H1 (cell line): ENCODE results near the gene IVNS1ABP. TPM values are rescaled to one million over a fixed set of nuclear protein-coding genes. Genes with fewer than 3 reads are reported as not detected.

Source experiments
- CHD7 ChIP-seq: fragments of 300-600 bp; sonication (generic); IDR thresholded peaks from 2 replicates; pipeline ENCODE4 v1.7.1; 2012; ENCODE audit warnings: low read length, moderate library complexity, mild to moderate bottlenecking, inconsistent platforms; ENCODE audit not compliant: insufficient replicate concordance
- RNF2 ChIP-seq: fragments of 200-900, 300-1000 bp; sonication (generic); IDR thresholded peaks from 2 replicates; pipeline ENCODE4 v1.7.1; 2016; ENCODE audit warnings: borderline replicate concordance, low read depth, mild to moderate bottlenecking, antibody characterized with exemption, low read length; ENCODE audit not compliant: poor library complexity, severe bottlenecking; ENCODE audit errors: missing control alignments
- polyA plus RNA-seq, 7 experiments: library from polyadenylated mRNA; depleted of rRNA in 3 of 7; stranded (reverse) in 5 of 7; unstranded in 2 of 7; fragments of >200 nt in 5 of 7; fragments of 200-250 nt in 2 of 7; gene quantifications; 1 replicate in 5 of 7; 2 replicates in 1 of 7; 4 replicates in 1 of 7; pipeline versions ENCODE4 v1.2.1 to v1.2.3, GENCODE V29; 2011 to 2013; ENCODE audit warnings: missing spikeins in 2 of 7, mixed read lengths in 2 of 7
- total RNA-seq: library from RNA; stranded (reverse); fragmentation: NEBNext Ultra II Directional; extraction: Animal tissue kit (Norgen Biotek cat#: 25700); gene quantifications from 2 replicates; pipeline ENCODE4 v1.2.1, GENCODE V29; 2021

The IVNS1ABP gene
- total and polyA plus RNA-seq, 2 of the 8 experiments (the other 6 are each of a cell fraction or from before 2014, with no cell fraction given): 65.9 to 189 TPM

- TF ChIP-seq CHD7 (no peak), RNF2 (no peak)
Measured at GRCh38 chr1:185334182-185334581, 17.1 kb upstream of the IVNS1ABP start (continued).
